ENCODE measurements around the gene HSBP1. TPM values are rescaled to one million over a fixed set of nuclear protein-coding genes. Genes with fewer than 3 reads are reported as not detected.

The HSBP1 gene
- 20.4 and 22.1 TPM in 2 replicates for total RNA-seq (2011; cell fraction: chromatin; rRNA removed; ENCODE audit: low replicate concordance)
- 17.9 and 20.3 TPM in 2 replicates for total RNA-seq (2011; cell fraction: nucleolus; rRNA removed)
- total RNA-seq (2011; cell fraction: nucleoplasm; rRNA removed), result 19.2 and 31.9 TPM in 2 replicates
- 180 and 218 TPM in 2 replicates for total RNA-seq (2014; rRNA removed)
- 157 and 161 TPM in 2 replicates for total RNA-seq (2014; rRNA removed; fragmentation: Illumina TruSeq; extraction: Trizol)
- total RNA-seq (2015; rRNA removed; fragmentation: Illumina TruSeq; extraction: Trizol), result 152 and 172 TPM in 2 replicates
- total RNA-seq (2021), result 156 and 175 TPM in 2 replicates
- polyA plus RNA-seq (2011; rRNA removed), result 191 and 257 TPM in 2 replicates
- polyA plus RNA-seq (2011; cell fraction: cytosol; rRNA removed), result 49.3 and 72.5 TPM in 2 replicates
- polyA plus RNA-seq (2011; cell fraction: nucleus; rRNA removed), result 61.5 and 101 TPM in 2 replicates
- 147 and 385 TPM in 2 replicates for polyA plus RNA-seq (2012)
- 84.9 and 112 TPM in 2 replicates for polyA plus RNA-seq (2014; fragmentation: Illumina TruSeq; extraction: Trizol)
- polyA plus RNA-seq (2014; fragmentation: Nextera tagmentation; extraction: Ambion mirVana), result 100 to 1,000 TPM; 619 to 677 TPM
- 204 and 301 TPM in 2 replicates for polyA plus RNA-seq (2014; rRNA removed)
- 137 and 158 TPM in 2 replicates for polyA minus RNA-seq (2011; rRNA and poly(A)+ RNA removed)
- polyA minus RNA-seq (2011; cell fraction: cytosol; rRNA and poly(A)+ RNA removed), result 30.6 and 37.9 TPM in 2 replicates
- polyA minus RNA-seq (2011; cell fraction: nucleus; rRNA and poly(A)+ RNA removed), result 15.1 and 25.3 TPM in 2 replicates
- Bru-seq, nascent RNA, result percentile 83 among the genes with signal in this experiment
- percentile 79 among the genes with signal in this experiment for BruChase-seq, experiment 1, labeled RNA remaining after a 2-hour chase
- BruChase-seq, experiment 2, labeled RNA remaining after a 6-hour chase, result percentile 82 among the genes with signal in this experiment
- long read RNA-seq, experiment 1, full-length matches to known transcripts, result 434 of 463 reads
- long read RNA-seq, experiment 1, partial matches to known transcripts, result 14 of 463 reads
- long read RNA-seq, experiment 1, other reads (novel, unspliced or antisense), result 15 of 463 reads
- long read RNA-seq, experiment 2, full-length matches to known transcripts, result 150 of 191 reads
- long read RNA-seq, experiment 2, partial matches to known transcripts, result 0 of 191 reads
- long read RNA-seq, experiment 2, other reads (novel, unspliced or antisense), result 41 of 191 reads
- long read RNA-seq, experiment 3, full-length matches to known transcripts, result 215 of 221 reads
- long read RNA-seq, experiment 3, partial matches to known transcripts, result 0 of 221 reads
- long read RNA-seq, experiment 3, other reads (novel, unspliced or antisense), result 6 of 221 reads

- Histone ChIP-seq H3K79me2 (ENCODE audit: control insufficient read depth, insufficient read depth, low read length) (peaks cover 22% of the 10 kb centered on the region), H3K4me3 (peak within 1 kb of the TSS; percentile 90), H3K36me3 (ENCODE audit: control insufficient read depth, insufficient read depth, low read length) (peaks cover 36% of the 10 kb centered on the region), H3K27ac (ENCODE audit: extremely low read depth, low read depth, low read length) (peak within 1 kb of the TSS; percentile 76), H3K9me3 (replicated peaks; ENCODE audit: control insufficient read depth, insufficient read depth, low read depth, low read length) (no peaks in the 10 kb centered on the region), H4K20me1 (replicated peaks; ENCODE audit: control insufficient read depth, insufficient read depth, low read length) (peaks cover 6% of the 10 kb centered on the region; the same call in 1 of the 2 replicates), H3K9ac (ENCODE audit: insufficient read depth in 1 of 2, low read depth in 2 of 2, low read length in 2 of 2) (peak within 1 kb of the TSS; percentile 89 to 96), H3K27me3 (ENCODE audit: control insufficient read depth in 2 of 2, insufficient read depth in 2 of 2, low read length in 2 of 2) (peaks cover 8 to 11% of the 10 kb centered on the region in 2 experiments; a peak in 4 of 5 replicates), H3K4me2 (ENCODE audit: insufficient read depth, low read length) (peak within 1 kb of the TSS; percentile 82), H3K9me1 (ENCODE audit: control insufficient read depth, insufficient read depth, low read length) (peaks cover 3% of the 10 kb centered on the region), H3K4me1 (replicated peaks in 1 of 2; ENCODE audit: control insufficient read depth in 2 of 2, insufficient read depth in 2 of 2, low read length in 2 of 2) (peaks cover 4 to 9% of the 10 kb centered on the region in 2 experiments; a peak in 4 of 5 replicates), H2AFZ (ENCODE audit: low read depth, low read length) (peak within 1 kb of the TSS; percentile 98)
- in situ Hi-C loops (cut with MboI), result no loop called here
- intact Hi-C loops (cut with micrococcal nuclease), result no loop called here
- WGBS (ENCODE audit: insufficient coverage, low coverage, missing lambda C conversion rate), result under 1% methylated on average over 57 of the region's 76 CpGs
- DNase-seq (ENCODE audit: extremely low read depth in 1 of 4, low spot score in 3 of 4) (peak; percentile 97 to 99 (median 99)), FAIRE-seq (peak; percentile 93), ATAC-seq (peak; percentile 98)
- ChIA-PET POLR2A (interaction anchor here (1.0 to 1.8 kb wide), 5 partner anchors 9 to 206 kb away, joined by 3 to 4 read pairs (median 3); no protein-coding TSS in a partner anchor), CTCF (ENCODE audit: low intra/inter-chr PET ratio) (no interaction called here)
- BruUV-seq (replicated peaks), result no TSS peak
- TF ChIP-seq ERF (CRISPR knock-in tag; IDR thresholded peaks at IDR 0.05) (0 out of 2 replicates have a peak, but pooled peaks have one; percentile 32), FOXA1 (IDR thresholded peaks at IDR 0.05; ENCODE audit: borderline replicate concordance) (no peak), BRD9 (IDR thresholded peaks at IDR 0.05; ENCODE audit: low read depth, partially characterized antibody) (no peak), ZNF146 (CRISPR knock-in tag; IDR thresholded peaks at IDR 0.05; ENCODE audit: unreplicated experiment) (no peak), ZNF830 (CRISPR knock-in tag; IDR thresholded peaks at IDR 0.05) (0 out of 2 replicates have a peak, but pooled peaks have one; percentile 46), ZNF143 (CRISPR knock-in tag; IDR thresholded peaks at IDR 0.05) (peak; percentile 93), SRSF7 (optimal IDR thresholded peaks at IDR 0.05; ENCODE audit: low read depth, low read length) (no peak), DPF2 (IDR thresholded peaks at IDR 0.05) (no peak), ATF7 (IDR thresholded peaks at IDR 0.05) (peak; percentile 78), GATAD2A (IDR thresholded peaks at IDR 0.05) (0 out of 2 replicates have a peak, but pooled peaks have one; percentile 20), CHCHD3 (CRISPR knock-in tag; IDR thresholded peaks at IDR 0.05) (no peak), ZKSCAN3 (CRISPR knock-in tag; IDR thresholded peaks at IDR 0.05) (no peak), BCOR (IDR thresholded peaks at IDR 0.05) (peak; percentile 30; the same call in 1 of the 2 replicates), TEAD1 (CRISPR knock-in tag; IDR thresholded peaks at IDR 0.05) (peak in 1 of 2 experiments; percentile 46; a peak in 1 of 4 replicates)
- TF ChIP-seq, protein P1, sequence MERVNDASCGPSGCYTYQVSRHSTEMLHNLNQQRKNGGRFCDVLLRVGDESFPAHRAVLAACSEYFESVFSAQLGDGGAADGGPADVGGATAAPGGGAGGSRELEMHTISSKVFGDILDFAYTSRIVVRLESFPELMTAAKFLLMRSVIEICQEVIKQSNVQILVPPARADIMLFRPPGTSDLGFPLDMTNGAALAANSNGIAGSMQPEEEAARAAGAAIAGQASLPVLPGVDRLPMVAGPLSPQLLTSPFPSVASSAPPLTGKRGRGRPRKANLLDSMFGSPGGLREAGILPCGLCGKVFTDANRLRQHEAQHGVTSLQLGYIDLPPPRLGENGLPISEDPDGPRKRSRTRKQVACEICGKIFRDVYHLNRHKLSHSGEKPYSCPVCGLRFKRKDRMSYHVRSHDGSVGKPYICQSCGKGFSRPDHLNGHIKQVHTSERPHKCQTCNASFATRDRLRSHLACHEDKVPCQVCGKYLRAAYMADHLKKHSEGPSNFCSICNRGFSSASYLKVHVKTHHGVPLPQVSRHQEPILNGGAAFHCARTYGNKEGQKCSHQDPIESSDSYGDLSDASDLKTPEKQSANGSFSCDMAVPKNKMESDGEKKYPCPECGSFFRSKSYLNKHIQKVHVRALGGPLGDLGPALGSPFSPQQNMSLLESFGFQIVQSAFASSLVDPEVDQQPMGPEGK (CRISPR knock-in tag; IDR thresholded peaks at IDR 0.05; ENCODE audit: borderline replicate concordance), result peak; percentile 68; the same call in 1 of the 2 replicates
Observed at GRCh38 chr16:83807710-83808572, at the start of gene HSBP1. HSBP1 (plus strand) TSS chr16:83807978; CDS start chr16:83808077, 99 bp downstream.

All from K562 (cell line).